HepG2 (cell line): ENCODE measurements around the gene PACS1. TPM values are rescaled to one million over a fixed set of nuclear protein-coding genes. Genes with fewer than 3 reads are reported as not detected.
A peak's percentile ranks its signal among the peaks of the same experiment; 100 is the strongest.

ENCODE experiments used
- ATF2 ChIP-seq: sonication (generic); formaldehyde crosslinking; IDR thresholded peaks from 2 replicates; pipeline ENCODE4 v1.4.0; 2020; ENCODE audit warnings: missing genetic modification reagents
- IRF9 ChIP-seq: sonication (generic); formaldehyde crosslinking; IDR thresholded peaks from 2 replicates; pipeline ENCODE4 v1.8.0; 2022; ENCODE audit warnings: missing genetic modification reagents, mild to moderate bottlenecking, borderline replicate concordance
- MED1 ChIP-seq: sonication (generic); formaldehyde crosslinking; IDR thresholded peaks from 2 replicates; pipeline ENCODE4 v1.4.0; 2020; ENCODE audit warnings: missing genetic modification reagents
- ZBTB1 ChIP-seq: sonication (generic); formaldehyde crosslinking; IDR thresholded peaks from 2 replicates; pipeline ENCODE4 v1.4.0; 2020; ENCODE audit warnings: missing genetic modification reagents, borderline replicate concordance
- ZNF280D ChIP-seq: sonication (generic); formaldehyde crosslinking; IDR thresholded peaks from 2 replicates; pipeline ENCODE4 v1.5.1; 2020; ENCODE audit warnings: mild to moderate bottlenecking, missing genetic modification reagents
- ZNF558 ChIP-seq: sonication (generic); formaldehyde crosslinking; IDR thresholded peaks from 2 replicates; pipeline ENCODE4 v1.9.0; 2022; ENCODE audit warnings: mild to moderate bottlenecking, missing genetic modification reagents, borderline replicate concordance
- ZNF572 ChIP-seq: sonication (generic); formaldehyde crosslinking; IDR thresholded peaks from 2 replicates; pipeline ENCODE4 v1.5.1; 2020; ENCODE audit warnings: mild to moderate bottlenecking, missing genetic modification reagents
- ZNF83 ChIP-seq: sonication (generic); formaldehyde crosslinking; IDR thresholded peaks from 2 replicates; pipeline ENCODE4 v1.4.0; 2020; ENCODE audit warnings: missing genetic modification reagents, mild to moderate bottlenecking, borderline replicate concordance
- polyA plus RNA-seq, 8 experiments: library from polyadenylated mRNA; depleted of rRNA in 3 of 8; stranded (reverse) in 7 of 8; unstranded in 1 of 8; fragments of >200 nt; fragmentation: Illumina TruSeq in 4 of 8; extraction: Trizol in 4 of 8; gene quantifications; 2 replicates each; pipeline versions ENCODE4 v1.2.1 to v1.2.3, GENCODE V29; 2011 to 2016; ENCODE audit warnings: low read depth in 4 of 8, missing spikeins in 1 of 8, mixed read lengths in 1 of 8; ENCODE audit not compliant: insufficient read depth in 1 of 8
- total RNA-seq, 5 experiments: library from RNA; depleted of rRNA; stranded (reverse); fragments of >200 nt; fragmentation: Illumina TruSeq; extraction: Trizol; gene quantifications; 2 replicates each; pipeline ENCODE4 v1.2.3, GENCODE V29; 2016; ENCODE audit warnings: low read depth in 1 of 5
- TF ChIP-seq, protein P1 (sequence below): sonication (generic); IDR thresholded peaks from 2 replicates; pipeline ENCODE4 v1.6.1; 2016; ENCODE audit warnings: low read depth, borderline replicate concordance
- TF ChIP-seq, protein P2 (sequence below): IDR thresholded peaks from 2 replicates; pipeline ENCODE4 v1.6.1; 2016; ENCODE audit warnings: mild to moderate bottlenecking
- TF ChIP-seq, protein P3 (sequence below): sonication (generic); formaldehyde crosslinking; IDR thresholded peaks from 2 replicates; pipeline ENCODE4 v1.8.0; 2022; ENCODE audit warnings: mild to moderate bottlenecking, missing genetic modification reagents, borderline replicate concordance
- TF ChIP-seq, protein P4 (sequence below): sonication (generic); formaldehyde crosslinking; IDR thresholded peaks from 2 replicates; pipeline ENCODE4 v1.4.0; 2020; ENCODE audit warnings: missing genetic modification reagents

PACS1 gene
- total and polyA plus RNA-seq, 2 of the 13 experiments (the other 11 are each of a cell fraction or from before 2014, with no cell fraction given) = 7.6 to 8.6 TPM

GRCh38 chr11:66288671-66289547, 218.8 kb downstream of the PACS1 start, which contains the start of gene YIF1A (continued):
- TF ChIP-seq, protein P1, sequence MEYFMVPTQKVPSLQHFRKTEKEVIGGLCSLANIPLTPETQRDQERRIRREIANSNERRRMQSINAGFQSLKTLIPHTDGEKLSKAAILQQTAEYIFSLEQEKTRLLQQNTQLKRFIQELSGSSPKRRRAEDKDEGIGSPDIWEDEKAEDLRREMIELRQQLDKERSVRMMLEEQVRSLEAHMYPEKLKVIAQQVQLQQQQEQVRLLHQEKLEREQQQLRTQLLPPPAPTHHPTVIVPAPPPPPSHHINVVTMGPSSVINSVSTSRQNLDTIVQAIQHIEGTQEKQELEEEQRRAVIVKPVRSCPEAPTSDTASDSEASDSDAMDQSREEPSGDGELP = peak; percentile 16; the same call in 1 of the 2 replicates
- no peak for TF ChIP-seq IRF9 (CRISPR knock-in tag)
- TF ChIP-seq ZNF280D (CRISPR knock-in tag) = no peak
- peak; percentile 57 for TF ChIP-seq MED1
- TF ChIP-seq, protein P2, sequence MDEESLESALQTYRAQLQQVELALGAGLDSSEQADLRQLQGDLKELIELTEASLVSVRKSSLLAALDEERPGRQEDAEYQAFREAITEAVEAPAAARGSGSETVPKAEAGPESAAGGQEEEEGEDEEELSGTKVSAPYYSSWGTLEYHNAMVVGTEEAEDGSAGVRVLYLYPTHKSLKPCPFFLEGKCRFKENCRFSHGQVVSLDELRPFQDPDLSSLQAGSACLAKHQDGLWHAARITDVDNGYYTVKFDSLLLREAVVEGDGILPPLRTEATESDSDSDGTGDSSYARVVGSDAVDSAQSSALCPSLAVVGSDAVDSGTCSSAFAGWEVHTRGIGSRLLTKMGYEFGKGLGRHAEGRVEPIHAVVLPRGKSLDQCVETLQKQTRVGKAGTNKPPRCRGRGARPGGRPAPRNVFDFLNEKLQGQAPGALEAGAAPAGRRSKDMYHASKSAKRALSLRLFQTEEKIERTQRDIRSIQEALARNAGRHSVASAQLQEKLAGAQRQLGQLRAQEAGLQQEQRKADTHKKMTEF (CRISPR knock-in tag) = peak; percentile 76
- TF ChIP-seq, protein P3, sequence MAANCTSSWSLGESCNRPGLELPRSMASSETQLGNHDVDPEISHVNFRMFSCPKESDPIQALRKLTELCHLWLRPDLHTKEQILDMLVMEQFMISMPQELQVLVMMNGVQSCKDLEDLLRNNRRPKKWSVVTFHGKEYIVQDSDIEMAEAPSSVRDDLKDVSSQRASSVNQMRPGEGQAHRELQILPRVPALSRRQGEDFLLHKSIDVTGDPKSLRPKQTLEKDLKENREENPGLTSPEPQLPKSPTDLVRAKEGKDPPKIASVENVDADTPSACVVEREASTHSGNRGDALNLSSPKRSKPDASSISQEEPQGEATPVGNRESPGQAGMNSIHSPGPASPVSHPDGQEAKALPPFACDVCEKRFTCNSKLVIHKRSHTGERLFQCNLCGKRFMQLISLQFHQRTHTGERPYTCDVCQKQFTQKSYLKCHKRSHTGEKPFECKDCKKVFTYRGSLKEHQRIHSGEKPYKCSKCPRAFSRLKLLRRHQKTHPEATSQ (CRISPR knock-in tag) = no peak
- 0 out of 2 replicates have a peak, but pooled peaks have one; percentile 24 for TF ChIP-seq ZNF558
- TF ChIP-seq ZBTB1 (CRISPR knock-in tag) = no peak
- TF ChIP-seq ATF2 (CRISPR knock-in tag) = peak; percentile 100
- TF ChIP-seq ZNF572 (CRISPR knock-in tag) = no peak
- TF ChIP-seq ZNF83 (CRISPR knock-in tag) = no peak; the same call in 1 of the 2 replicates
- TF ChIP-seq, protein P4, sequence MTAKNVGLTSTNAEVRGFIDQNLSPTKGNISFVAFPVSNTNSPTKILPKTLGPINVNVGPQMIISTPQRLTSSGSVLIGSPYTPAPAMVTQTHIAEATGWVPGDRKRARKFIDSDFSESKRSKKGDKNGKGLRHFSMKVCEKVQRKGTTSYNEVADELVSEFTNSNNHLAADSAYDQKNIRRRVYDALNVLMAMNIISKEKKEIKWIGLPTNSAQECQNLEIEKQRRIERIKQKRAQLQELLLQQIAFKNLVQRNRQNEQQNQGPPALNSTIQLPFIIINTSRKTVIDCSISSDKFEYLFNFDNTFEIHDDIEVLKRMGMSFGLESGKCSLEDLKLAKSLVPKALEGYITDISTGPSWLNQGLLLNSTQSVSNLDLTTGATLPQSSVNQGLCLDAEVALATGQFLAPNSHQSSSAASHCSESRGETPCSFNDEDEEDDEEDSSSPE (CRISPR knock-in tag) = peak; percentile 47; the same call in 1 of the 2 replicates
